GM20000 (cell line): Measurements from ENCODE around the gene IGF1R.
A peak's percentile ranks its signal among the peaks of the same experiment; 100 is the strongest.

Experiments
- DNase-seq: peaks from one replicate; pipeline ENCODE4 v3.0.0; 2012; ENCODE audit warnings: low spot score
- TF ChIP-seq, protein P1 (sequence below): IDR thresholded peaks from 2 replicates; pipeline ENCODE4 v1.5.1; 2012; ENCODE audit warnings: mild to moderate bottlenecking, control low read depth; ENCODE audit errors: extremely low read depth, missing control alignments

The IGF1R gene

GRCh38 chr15:98626153-98626552 is 22.2 kb upstream of the IGF1R start:
- TF ChIP-seq, protein P1, sequence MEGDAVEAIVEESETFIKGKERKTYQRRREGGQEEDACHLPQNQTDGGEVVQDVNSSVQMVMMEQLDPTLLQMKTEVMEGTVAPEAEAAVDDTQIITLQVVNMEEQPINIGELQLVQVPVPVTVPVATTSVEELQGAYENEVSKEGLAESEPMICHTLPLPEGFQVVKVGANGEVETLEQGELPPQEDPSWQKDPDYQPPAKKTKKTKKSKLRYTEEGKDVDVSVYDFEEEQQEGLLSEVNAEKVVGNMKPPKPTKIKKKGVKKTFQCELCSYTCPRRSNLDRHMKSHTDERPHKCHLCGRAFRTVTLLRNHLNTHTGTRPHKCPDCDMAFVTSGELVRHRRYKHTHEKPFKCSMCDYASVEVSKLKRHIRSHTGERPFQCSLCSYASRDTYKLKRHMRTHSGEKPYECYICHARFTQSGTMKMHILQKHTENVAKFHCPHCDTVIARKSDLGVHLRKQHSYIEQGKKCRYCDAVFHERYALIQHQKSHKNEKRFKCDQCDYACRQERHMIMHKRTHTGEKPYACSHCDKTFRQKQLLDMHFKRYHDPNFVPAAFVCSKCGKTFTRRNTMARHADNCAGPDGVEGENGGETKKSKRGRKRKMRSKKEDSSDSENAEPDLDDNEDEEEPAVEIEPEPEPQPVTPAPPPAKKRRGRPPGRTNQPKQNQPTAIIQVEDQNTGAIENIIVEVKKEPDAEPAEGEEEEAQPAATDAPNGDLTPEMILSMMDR: no peak
- DNase-seq: no peak

DNA sequence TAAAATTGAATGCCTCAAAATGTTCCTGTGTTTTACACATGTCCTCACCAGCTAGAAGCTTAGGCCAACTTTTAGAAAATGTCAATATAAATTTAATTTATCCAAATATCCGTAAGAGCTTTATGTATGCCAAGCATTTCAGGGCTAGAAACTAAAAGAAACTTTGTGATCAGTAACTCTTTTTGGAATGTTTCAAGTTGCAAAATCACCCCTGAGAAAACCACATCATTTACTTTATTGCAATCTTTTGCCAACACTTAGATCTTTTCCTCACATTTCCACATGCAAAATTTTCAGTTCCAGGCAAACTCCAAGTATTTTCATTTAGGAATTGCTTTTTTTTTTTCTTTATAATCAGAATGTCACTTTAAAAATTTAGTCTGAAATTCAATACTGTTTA is 20.1 kb upstream of the IGF1R start:
- TF ChIP-seq, protein P1: no peak
- DNase-seq: no peak

DNA sequence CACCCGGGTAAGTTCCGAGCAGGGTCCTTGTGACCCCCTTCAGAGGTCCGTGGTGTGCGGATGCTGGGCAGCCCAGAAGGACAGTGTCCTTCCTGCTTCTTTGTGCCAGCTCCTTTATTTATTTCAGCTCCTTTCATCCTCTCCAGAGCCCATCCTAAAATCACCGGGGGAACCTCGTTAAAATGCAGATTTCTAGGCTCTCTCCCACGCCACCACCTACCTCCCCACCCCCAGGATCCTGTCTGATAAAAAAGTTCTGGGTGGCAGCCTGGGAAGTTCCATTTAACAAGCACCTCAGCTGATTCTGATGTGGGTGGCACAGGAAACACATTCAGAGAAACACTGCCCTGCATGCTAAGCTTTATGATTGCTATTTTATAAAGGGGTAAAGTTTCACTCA is 12.5 kb upstream of the IGF1R start:
- DNase-seq: no peak
- TF ChIP-seq, protein P1: no peak

- TF ChIP-seq, protein P1: no peak
- no peak for DNase-seq
Measured at GRCh38 chr15:98643115-98643514, 5.2 kb upstream of the IGF1R start.

- no peak for DNase-seq
- TF ChIP-seq, protein P1: no peak
Measured at GRCh38 chr15:98646546-98647025, 1.8 kb upstream of the IGF1R start.

GRCh38 chr15:98647026-98647773 is 1.1 kb upstream of the IGF1R start:
- TF ChIP-seq, protein P1: peak; percentile 60

GRCh38 chr15:98648654-98649471 is 524 bp downstream of the IGF1R start:
- TF ChIP-seq, protein P1: no peak
- peak; percentile 71 for DNase-seq

More at GRCh38 chr15:98647026-98647773, 1.1 kb upstream of the IGF1R start:
- peak; percentile 89 for DNase-seq
